GM19351 (cell line): ENCODE measurements around the gene C2CD4C.
"Not testable (repeated sequence)": the region's sequence is repeated elsewhere in the genome, so short reads cannot be mapped to it uniquely, and the experiment has no call there.

Experiments used
- ATAC-seq: cut with Tn5 transposase; IDR thresholded peaks from one replicate; pipeline ENCODE4 v1.9.1; 2021; ENCODE audit warnings: mild to moderate bottlenecking, moderate library complexity; ENCODE audit not compliant: unreplicated experiment

Gene C2CD4C

DNA sequence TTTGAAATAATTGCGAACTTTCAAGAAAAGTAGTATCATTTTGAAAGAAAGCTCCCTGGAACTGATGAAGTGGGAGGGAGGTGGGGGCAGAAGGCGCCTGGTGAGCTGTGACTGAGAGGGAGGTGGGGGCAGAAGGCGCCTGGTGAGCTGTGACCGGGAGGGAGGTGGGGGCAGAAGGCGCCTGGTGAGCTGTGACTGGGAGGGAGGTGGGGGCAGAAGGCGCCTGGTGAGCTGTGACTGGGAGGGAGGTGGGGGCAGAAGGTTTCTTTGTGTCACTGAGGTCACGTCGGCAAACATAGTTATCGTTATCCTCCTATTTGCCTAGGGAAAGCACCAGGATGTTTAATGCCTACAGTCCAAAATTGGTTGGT lies 24.2 kb downstream of the C2CD4C start:
- ATAC-seq: no peak

DNA sequence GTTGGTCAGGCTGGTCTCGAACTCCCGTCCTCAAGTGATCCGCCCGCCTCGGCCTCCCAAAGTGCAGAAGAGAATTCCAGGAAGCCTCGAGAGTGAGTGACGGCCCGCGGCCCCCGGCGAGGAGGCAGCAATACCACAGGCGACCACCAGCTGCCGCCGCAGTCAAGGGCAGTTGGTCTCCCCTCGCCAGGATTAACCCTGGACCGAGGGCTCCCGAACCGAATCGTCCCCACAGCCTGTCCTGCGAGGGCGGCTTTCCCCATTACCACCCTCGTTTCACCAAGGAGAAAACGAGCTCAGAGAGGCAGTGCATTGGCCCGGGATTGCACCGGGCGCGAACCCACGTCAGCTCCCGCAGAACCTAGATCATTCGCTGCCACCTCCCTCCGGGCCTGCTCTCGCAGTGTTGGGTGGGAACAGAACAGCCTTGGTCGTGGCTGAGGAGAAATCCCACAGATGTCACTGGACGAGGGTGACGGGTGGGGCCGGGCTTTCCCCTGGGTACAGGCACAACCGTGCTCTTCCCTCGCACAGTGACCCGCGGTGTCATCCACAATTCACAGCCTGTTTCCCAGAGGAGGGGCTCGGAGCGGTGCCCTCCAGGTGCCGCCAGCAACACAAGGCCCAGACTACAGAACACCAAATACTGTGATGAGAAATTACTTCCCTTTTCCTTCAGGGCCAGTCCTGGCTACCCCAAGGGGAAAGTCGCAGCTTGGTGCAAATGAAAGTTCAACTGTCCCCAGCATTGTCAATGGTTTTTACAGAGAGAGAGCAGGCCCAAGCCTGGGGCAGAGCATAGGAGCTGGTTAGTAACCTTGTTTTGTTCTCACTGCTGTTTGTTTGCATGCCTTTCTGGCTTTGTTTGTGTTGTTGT lies 24.8 kb downstream of the C2CD4C start:
- ATAC-seq: no peak

DNA sequence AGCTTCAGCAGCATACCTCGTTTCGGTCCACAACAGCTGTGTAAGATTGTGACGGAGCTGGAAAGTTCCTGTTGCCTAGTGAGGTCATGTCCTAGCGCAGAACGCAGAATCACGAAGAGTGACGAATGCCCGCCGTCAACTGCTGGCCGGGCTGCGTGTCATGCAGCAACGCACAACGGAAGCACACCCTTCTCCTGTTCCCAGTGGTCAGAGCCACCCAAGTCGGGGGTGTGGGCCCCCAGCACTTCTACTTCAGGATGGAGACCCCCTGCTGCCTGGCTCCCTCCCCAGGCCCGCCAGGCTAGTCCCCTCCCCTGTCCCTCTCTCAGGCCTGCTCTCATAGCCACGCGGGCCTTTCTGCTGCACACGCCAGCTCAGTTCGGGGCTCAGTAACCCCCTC lies 25.9 kb downstream of the C2CD4C start:
- no peak for ATAC-seq

- not testable (repeated sequence) for ATAC-seq
Measured at GRCh38 chr19:382578-382977, 26.4 kb downstream of the C2CD4C start.

- ATAC-seq: not testable (repeated sequence)
Measured at GRCh38 chr19:381901-382300, 27.0 kb downstream of the C2CD4C start.

DNA sequence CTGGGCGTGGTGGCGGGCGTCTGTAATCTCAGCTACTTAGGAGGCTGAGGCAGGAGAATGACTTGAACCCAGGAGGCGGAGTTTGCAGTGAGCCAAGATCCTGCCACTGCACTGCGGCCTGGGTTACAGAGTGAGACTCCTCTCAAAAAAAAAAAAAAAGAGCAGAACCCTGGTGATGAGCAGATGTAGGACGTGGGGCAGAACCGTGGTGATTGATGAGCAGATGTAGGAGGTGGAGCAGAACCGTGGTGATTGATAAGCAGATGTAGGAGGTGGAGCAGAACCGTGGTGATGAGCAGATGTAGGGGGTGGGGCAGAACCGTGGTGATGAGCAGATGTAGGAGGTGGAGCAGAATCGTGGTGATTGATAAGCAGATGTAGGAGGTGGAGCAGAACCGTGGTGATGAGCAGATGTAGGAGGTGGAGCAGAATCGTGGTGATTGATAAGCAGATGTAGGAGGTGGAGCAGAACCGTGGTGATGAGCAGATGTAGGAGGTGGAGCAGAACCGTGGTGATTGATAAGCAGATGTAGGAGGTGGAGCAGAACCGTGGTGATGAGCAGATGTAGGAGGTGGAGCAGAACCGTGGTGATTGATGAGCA lies 28.2 kb downstream of the C2CD4C start:
- not testable (repeated sequence) for ATAC-seq

- no peak for ATAC-seq
Measured at GRCh38 chr19:379796-380195, 29.2 kb downstream of the C2CD4C start.

- ATAC-seq: no peak
Measured at GRCh38 chr19:378706-379105, 30.2 kb downstream of the C2CD4C start.

DNA sequence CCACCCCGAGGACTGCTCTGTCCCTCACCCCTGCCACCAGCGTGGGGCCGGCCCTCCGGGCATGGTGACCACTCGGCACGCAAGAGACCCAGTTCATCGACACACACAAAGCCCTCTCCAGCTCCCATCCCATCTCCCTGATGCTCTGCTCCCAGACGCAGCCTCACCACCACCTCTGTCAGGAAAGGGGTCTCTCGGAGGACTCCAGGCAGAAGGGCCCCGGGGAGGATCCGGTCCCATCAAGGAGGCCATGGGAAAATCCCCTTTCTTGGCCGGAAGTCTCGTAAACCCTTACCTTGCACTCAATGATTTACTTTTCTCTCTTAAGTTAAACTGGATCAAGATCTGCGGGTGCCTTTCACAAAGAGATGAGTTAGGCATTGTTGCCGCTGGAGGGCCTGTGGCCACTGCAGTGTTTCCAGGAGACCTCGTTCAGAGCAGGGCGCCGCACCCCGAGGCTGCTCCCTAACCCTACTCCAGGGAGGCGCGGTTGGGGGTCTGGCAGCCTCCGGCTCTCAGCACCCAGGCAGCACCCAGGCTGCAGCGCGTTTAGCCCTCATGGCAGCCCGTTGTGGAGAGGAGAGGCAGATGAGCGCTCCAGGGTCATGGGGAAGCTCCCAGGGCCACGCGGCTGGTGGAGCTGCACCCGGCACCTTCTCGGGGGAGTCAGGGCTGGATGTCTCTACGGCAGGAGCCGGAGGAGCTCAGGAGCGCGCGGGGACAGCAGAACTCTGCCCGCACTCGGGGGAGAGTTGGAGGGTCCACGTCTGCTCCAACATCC lies 31.0 kb downstream of the C2CD4C start:
- no peak for ATAC-seq

DNA sequence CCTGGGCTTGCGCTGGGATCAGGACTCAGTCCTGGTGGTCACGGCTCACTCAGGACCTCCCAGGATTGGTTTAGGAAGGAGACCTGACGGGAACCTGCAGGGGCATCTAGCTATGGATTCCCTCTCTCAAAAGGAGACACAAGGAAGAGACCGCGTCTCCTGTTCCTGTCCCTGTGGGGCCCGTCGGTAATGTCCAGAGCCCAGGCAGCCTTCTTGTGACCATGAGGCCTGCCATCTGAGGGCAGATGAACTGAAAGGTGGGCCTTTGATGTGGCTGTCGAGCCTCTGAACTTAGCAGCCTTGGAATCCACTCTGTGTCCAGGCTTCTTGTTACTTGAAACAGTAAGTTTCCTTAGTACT lies 32.9 kb downstream of the C2CD4C start:
- no peak for ATAC-seq

DNA sequence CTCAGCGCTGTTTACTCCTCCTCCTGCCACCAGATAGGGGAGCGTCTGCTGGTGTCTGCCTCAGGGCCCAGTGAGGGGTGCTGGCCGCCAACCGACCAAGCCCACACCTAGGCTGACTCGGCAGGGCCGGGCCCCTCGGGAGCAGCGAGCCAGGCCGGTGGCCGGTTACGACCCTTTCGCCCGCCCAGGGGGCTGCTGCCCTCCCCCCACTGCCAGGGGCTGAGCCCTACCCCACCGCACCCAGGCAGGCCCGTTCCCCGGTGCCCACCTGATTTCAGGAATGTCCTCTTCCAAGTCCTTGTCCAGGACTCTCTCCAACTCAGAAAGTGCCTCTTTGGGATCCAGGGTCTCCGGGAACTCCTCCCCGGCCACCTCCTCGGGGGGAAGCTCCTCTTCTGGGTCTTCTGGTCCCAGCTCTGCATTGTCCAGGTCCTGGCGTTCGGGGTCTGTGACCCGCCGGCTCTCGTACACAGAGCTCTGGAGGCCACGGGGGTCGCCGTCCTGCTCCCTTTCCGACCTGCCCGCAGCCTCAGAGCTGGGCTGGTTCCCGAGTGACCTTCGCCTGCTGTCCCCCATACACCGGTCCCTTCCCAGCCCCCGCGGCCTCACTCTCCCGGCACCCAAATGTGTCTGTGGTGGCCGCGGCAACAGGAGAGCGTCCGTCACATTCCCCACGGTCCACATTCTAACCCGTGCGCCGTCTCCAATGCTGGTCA lies 33.4 kb downstream of the C2CD4C start:
- ATAC-seq: no peak

DNA sequence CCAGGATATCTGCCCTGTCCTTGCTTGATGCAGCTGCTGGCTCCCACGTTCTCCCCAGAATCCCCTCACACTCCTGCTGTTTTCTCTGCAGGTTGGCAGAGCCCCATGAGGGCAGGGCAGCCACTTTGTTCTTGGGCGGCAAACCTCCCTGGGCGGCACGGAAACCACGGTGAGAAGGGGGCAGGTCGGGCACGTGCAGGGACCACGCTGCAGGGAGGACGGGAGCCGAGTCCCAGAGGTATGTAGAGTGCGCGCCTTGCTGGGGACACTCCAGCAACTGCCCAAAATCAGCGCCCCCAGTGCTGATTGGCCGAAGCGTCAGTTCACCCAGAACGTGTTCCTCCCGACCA lies 34.1 kb downstream of the C2CD4C start:
- ATAC-seq: no peak

GRCh38 chr19:374183-374885 lies 34.6 kb downstream of the C2CD4C start:
- no peak for ATAC-seq

DNA sequence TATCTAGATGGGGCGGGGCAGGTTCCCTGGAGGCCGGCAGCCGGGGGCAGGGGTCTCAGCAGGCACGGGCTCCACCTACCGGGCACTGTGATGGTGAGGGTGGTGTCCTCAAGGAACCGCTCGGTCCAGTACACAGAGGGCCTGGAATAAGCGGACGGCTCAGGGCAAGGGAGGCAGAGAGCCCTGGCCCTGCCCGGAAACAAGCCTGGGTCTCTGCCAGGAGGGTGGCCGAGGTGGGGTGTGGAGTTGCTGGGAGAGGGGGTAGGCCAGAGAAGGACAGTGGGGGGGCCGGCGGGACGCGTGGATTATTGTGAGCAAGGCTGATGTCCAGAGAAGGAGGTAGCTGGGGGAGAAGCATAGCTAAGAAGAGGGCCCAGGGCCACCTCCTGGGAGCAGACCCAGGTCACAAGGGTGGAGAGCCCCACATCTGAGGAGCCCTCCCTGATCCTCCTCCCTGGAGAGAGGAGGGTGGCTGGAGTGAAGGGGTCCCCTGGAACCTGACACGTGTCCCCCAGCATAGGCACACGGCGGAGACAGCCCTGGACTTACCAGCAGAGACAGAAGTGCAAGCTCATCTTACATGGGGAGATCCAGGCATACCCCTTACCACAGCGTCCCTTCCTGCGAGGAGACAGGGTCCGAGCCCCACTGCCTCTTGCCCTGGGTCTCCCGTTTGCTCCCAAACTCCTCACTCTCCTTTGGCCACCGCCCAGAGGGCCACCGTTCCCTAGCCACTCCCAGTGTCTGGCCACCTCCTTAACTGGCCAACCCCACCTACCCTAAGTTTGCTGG lies 35.4 kb downstream of the C2CD4C start:
- ATAC-seq: no peak

DNA sequence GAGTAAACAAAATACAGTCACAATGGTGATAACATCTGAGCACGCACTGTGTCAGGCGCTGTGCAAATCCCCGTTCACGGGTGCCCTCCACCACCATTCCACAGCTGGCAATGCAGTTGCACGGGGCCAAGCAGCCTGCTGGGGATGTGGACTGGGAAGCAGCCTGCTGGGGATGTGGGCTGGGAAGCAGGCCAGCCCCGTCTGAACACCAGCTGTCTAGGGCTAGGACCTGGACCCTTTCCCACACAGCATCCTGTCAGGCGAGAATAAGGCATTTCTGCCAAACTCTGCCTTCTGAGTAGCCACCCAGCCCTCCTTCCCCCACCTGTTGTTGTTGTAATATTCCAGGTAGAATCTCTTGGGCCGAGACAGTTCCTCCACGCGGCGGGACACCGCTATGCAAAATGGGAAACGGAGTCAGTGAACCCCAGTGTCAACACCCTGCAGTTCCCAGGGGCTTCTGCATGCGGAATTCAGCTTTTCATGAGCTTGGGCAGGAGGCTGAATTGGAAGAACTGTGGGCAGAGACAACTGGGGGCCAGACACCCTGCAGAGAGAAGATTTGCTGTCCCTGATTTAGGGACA lies 36.5 kb downstream of the C2CD4C start:
- ATAC-seq: no peak

DNA sequence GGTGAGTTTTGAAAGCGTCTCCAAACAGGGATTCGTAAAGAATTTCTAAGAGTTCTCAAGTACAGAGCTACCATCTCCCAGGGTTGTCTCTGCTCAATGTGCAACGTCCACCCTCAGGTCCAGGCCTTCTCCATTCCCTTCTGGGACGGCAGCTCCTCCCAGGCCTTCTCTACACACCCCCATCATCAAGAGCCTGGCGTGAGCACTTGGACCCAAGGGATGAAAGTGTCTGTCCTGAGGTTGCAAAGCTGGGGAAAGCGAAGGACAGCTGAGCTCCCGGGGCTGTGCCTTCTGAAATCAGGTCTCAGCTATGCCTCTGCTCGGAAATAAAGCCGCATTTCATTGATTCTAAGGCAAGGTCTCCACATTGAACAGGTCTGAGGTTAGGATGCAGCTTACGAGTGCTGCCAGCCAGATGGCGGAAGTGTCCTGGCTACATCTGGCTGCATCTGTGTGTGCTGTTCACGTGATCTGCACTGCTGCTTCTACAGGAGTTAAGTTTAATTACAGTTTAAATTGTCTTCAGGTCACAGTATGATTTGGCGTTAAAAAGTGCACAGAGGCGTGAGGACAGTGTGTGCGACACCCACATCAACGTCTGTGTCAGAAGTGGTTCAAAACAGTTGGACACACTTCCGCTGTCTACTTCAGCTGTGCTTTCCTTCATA lies 37.3 kb downstream of the C2CD4C start:
- ATAC-seq: no peak

GRCh38 chr19:370641-371330 lies 38.2 kb downstream of the C2CD4C start:
- no peak for ATAC-seq

DNA sequence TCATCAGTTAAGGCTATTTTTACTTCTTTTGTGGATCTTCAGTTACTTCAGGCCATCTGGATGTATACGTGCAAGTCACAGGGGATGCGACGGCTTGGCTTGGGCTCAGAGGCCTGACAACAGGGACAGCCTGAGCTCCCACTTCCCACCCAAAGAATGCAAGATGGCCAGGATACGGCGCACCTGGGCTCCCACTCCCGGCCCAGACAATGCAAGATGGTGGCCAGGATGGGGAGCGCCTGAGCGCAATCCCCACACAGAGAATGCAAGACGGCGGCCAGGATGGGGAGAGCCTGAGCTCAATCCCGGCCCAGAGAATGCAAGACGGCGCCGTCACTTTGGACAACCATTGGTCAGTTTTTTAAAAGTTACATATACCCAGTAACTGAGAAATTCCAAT lies 39.1 kb downstream of the C2CD4C start:
- no peak for ATAC-seq
